H9 (cell line): ENCODE results near the gene FDPS. TPM values are rescaled to one million over a fixed set of nuclear protein-coding genes. Genes with fewer than 3 reads are reported as not detected.

Experiments
- DNase-seq: peaks from one replicate; pipeline ENCODE4 v3.0.0-alpha.2; 2017
- H2AFZ ChIP-seq: one replicate; pipeline ENCODE4 v1.6.1; 2013; ENCODE audit warnings: mild to moderate bottlenecking, low read length, control low read depth, moderate library complexity
- H2AK5ac ChIP-seq: 2 replicates; pipeline ENCODE4 v1.6.1; 2013; ENCODE audit warnings: low read length, control low read depth, mixed read lengths; ENCODE audit not compliant: insufficient read length
- H2BK120ac ChIP-seq: one replicate; pipeline ENCODE4 v1.6.1; 2013; ENCODE audit warnings: low read depth, mild to moderate bottlenecking, low read length, control low read depth, inconsistent platforms; ENCODE audit not compliant: poor library complexity, severe bottlenecking
- H2BK12ac ChIP-seq: 2 replicates; pipeline ENCODE4 v1.6.1; 2013; ENCODE audit warnings: low read length, control low read depth, mixed read lengths, low read depth; ENCODE audit not compliant: insufficient read length
- H2BK15ac ChIP-seq: 2 replicates; pipeline ENCODE4 v1.6.1; 2013; ENCODE audit warnings: low read depth, low read length, control low read depth
- H2BK20ac ChIP-seq: one replicate; pipeline ENCODE4 v1.6.1; 2013; ENCODE audit warnings: low read depth, mild to moderate bottlenecking, low read length, control low read depth, inconsistent platforms; ENCODE audit not compliant: poor library complexity, severe bottlenecking
- H2BK5ac ChIP-seq: 2 replicates; pipeline ENCODE4 v1.6.1; 2013; ENCODE audit warnings: low read length, control low read depth, mixed read lengths; ENCODE audit not compliant: insufficient read length
- H3K14ac ChIP-seq: 2 replicates; pipeline ENCODE4 v1.6.1; 2013; ENCODE audit warnings: low read length, control low read depth; ENCODE audit not compliant: insufficient read depth
- H3K18ac ChIP-seq: 2 replicates; pipeline ENCODE4 v1.6.1; 2013; ENCODE audit warnings: low read depth, mild to moderate bottlenecking, mixed read lengths, low read length, control low read depth; ENCODE audit not compliant: insufficient read length
- H3K23ac ChIP-seq: 2 replicates; pipeline ENCODE4 v1.6.1; 2013; ENCODE audit warnings: low read length, control low read depth, mixed read lengths, low read depth; ENCODE audit not compliant: insufficient read length
- H3K23me2 ChIP-seq: 2 replicates; pipeline ENCODE4 v1.6.1; 2013; ENCODE audit warnings: low read depth, mild to moderate bottlenecking, mixed read lengths, low read length, control low read depth; ENCODE audit not compliant: insufficient read length, poor library complexity, severe bottlenecking
- H3K27ac ChIP-seq: 2 replicates; pipeline ENCODE4 v1.5.1; 2013; ENCODE audit warnings: low read length, control low read depth, mixed read lengths, low read depth; ENCODE audit not compliant: insufficient read length
- H3K27me3 ChIP-seq: 2 replicates; pipeline ENCODE4 v1.6.1; 2013; ENCODE audit warnings: low read length, control low read depth, inconsistent platforms; ENCODE audit not compliant: insufficient read depth
- H3K4ac ChIP-seq: 2 replicates; pipeline ENCODE4 v1.6.1; 2013; ENCODE audit warnings: low read depth, mild to moderate bottlenecking, control low read depth, inconsistent platforms, low read length, moderate library complexity
- H3K4me1 ChIP-seq: 2 replicates; pipeline ENCODE4 v1.6.1; 2013; ENCODE audit warnings: low read length, control low read depth, inconsistent platforms; ENCODE audit not compliant: insufficient read depth
- H3K4me2 ChIP-seq: 2 replicates; pipeline ENCODE4 v1.6.1; 2013; ENCODE audit warnings: low read length, control low read depth, mixed read lengths; ENCODE audit not compliant: insufficient read length, insufficient read depth
- H3K56ac ChIP-seq: 2 replicates; pipeline ENCODE4 v1.6.1; 2013; ENCODE audit warnings: low read depth, mild to moderate bottlenecking, mixed read lengths, low read length, control low read depth; ENCODE audit not compliant: insufficient read length
- H3K79me1 ChIP-seq: 2 replicates; pipeline ENCODE4 v1.6.1; 2013; ENCODE audit warnings: low read depth, mild to moderate bottlenecking, moderate library complexity, low read length, control low read depth, inconsistent platforms; ENCODE audit not compliant: insufficient read depth, poor library complexity, severe bottlenecking
- H3K79me2 ChIP-seq: 2 replicates; pipeline ENCODE4 v1.6.1; 2013; ENCODE audit warnings: low read length, control low read depth, inconsistent platforms; ENCODE audit not compliant: insufficient read depth
- H3K9ac ChIP-seq: 2 replicates; pipeline ENCODE4 v1.6.1; 2013; ENCODE audit warnings: low read length, control low read depth, mixed read lengths; ENCODE audit not compliant: insufficient read length; ENCODE audit errors: extremely low read depth
- H3K9me3 ChIP-seq: one replicate; pipeline ENCODE4 v1.6.1; 2013; ENCODE audit warnings: low read depth, low read length, inconsistent platforms; ENCODE audit not compliant: control insufficient read depth
- H3T11ph ChIP-seq: one replicate; pipeline ENCODE4 v1.6.1; 2013; ENCODE audit warnings: mild to moderate bottlenecking, low read length, control low read depth, inconsistent platforms
- H4K20me1 ChIP-seq: one replicate; pipeline ENCODE4 v1.6.1; 2013; ENCODE audit not compliant: control insufficient read depth, insufficient read length, insufficient read depth
- H4K5ac ChIP-seq: 2 replicates; pipeline ENCODE4 v1.6.1; 2013; ENCODE audit warnings: low read depth, mild to moderate bottlenecking, mixed read lengths, low read length, control low read depth; ENCODE audit not compliant: insufficient read length
- H4K8ac ChIP-seq: replicated peaks from 2 replicates; pipeline ENCODE4 v1.6.1; 2013; ENCODE audit warnings: low read length, control low read depth, mixed read lengths, low read depth; ENCODE audit not compliant: insufficient read length
- H4K91ac ChIP-seq: 2 replicates; pipeline ENCODE4 v1.6.1; 2013; ENCODE audit warnings: low read depth, mild to moderate bottlenecking, moderate library complexity, mixed read lengths, low read length, control low read depth; ENCODE audit not compliant: insufficient read length
- H3K27ac Mint-ChIP-seq, 3 experiments: 2 replicates in 2 of 3; 3 replicates in 1 of 3; pipeline ENCODE4 v1.8.0; 2020 to 2021; ENCODE audit warnings: mixed read lengths in 3 of 3, mild to moderate bottlenecking in 1 of 3, moderate library complexity in 1 of 3
- H3K27me3 Mint-ChIP-seq: 2 replicates; pipeline ENCODE4 v1.8.0; 2021; ENCODE audit warnings: low read depth, mild to moderate bottlenecking, moderate library complexity, mixed read lengths
- H3K36me3 Mint-ChIP-seq, 3 experiments: 2 replicates in 2 of 3; 3 replicates in 1 of 3; pipeline ENCODE4 v1.8.0; 2020 to 2021; ENCODE audit warnings: low read depth in 3 of 3, mixed read lengths in 3 of 3; ENCODE audit not compliant: insufficient read depth in 1 of 3
- H3K4me1 Mint-ChIP-seq, 2 experiments: 2 replicates each; pipeline ENCODE4 v1.8.0; 2020; ENCODE audit warnings: mixed read lengths in 2 of 2
- H3K4me3 Mint-ChIP-seq, 2 experiments: 2 replicates in 1 of 2; 3 replicates in 1 of 2; pipeline ENCODE4 v1.8.0; 2020 to 2021; ENCODE audit warnings: mild to moderate bottlenecking in 2 of 2, mixed read lengths in 2 of 2, moderate library complexity in 1 of 2
- H3K9me3 Mint-ChIP-seq, 2 experiments: 2 replicates in 1 of 2; 3 replicates in 1 of 2; pipeline ENCODE4 v1.8.0; 2020; ENCODE audit warnings: mild to moderate bottlenecking in 2 of 2, mixed read lengths in 2 of 2, moderate library complexity in 1 of 2
- CTCF ChIP-seq: fragments of 200-600 bp; sonication (generic); conservative IDR thresholded peaks from 3 replicates; pipeline ENCODE4 v1.8.0; 2021; ENCODE audit warnings: antibody characterized with exemption, mild to moderate bottlenecking
- WGBS: extraction: QIAGEN DNeasy Blood & Tissue Kit; methylation state at CpG from one replicate; pipeline ENCODE4 v1.1.7; 2013; ENCODE audit warnings: missing lambda C conversion rate, low lambda C conversion rate, mixed read lengths; ENCODE audit not compliant: insufficient read length; ENCODE audit errors: extremely low coverage; 5-methylcytosine and 5-hydroxymethylcytosine counted together
- total RNA-seq: library from RNA; stranded (reverse); gene quantifications from 2 replicates; pipeline ENCODE4 v1.2.1, GENCODE V29; 2021

FDPS gene
- total RNA-seq, 1 experiment from 2014 or later: 273 TPM

- H2BK15ac ChIP-seq: no peak overlapping the region
- H4K8ac ChIP-seq: no peak overlapping the region
- H3K79me2 ChIP-seq: no peaks in the 10 kb centered on the region
- 0 out of 5 replicates have a peak, but pooled peaks cover 0 to 3% of the 10 kb centered on the region in 2 experiments for H3K9me3 Mint-ChIP-seq
- no peaks in the 10 kb centered on the region for H3K9me3 ChIP-seq
- H3K14ac ChIP-seq: no peak overlapping the region
- no peak overlapping the region for H3K4ac ChIP-seq
- no peak overlapping the region for H3K18ac ChIP-seq
- peaks cover 4% of the 10 kb centered on the region; the same call in 1 of the 2 replicates for H3K27me3 Mint-ChIP-seq
- WGBS: no CpG with 5 or more reads among the region's 29 CpGs
- no peaks in the 10 kb centered on the region for H3K27me3 ChIP-seq
- H3K23me2 ChIP-seq: peaks cover 16% of the 10 kb centered on the region
- TF ChIP-seq CTCF: peak; percentile 68
- no peak overlapping the region for H3K27ac ChIP-seq
- H3K4me1 ChIP-seq: peaks cover 6% of the 10 kb centered on the region; the same call in 1 of the 2 replicates
- H4K20me1 ChIP-seq: no peaks in the 10 kb centered on the region
- peak overlapping the region; percentile 94 for H3K4me2 ChIP-seq
- H3K23ac ChIP-seq: no peak overlapping the region
- H4K91ac ChIP-seq: no peak overlapping the region
- no peak overlapping the region for H2AFZ ChIP-seq
- H2AK5ac ChIP-seq: no peak overlapping the region
- peak overlapping the region in 2 of 3 experiments; percentile 48 to 78; a peak in 2 of 7 replicates for H3K27ac Mint-ChIP-seq
- H3K56ac ChIP-seq: no peak overlapping the region
- peak overlapping the region; percentile 67 to 83 for H3K4me3 Mint-ChIP-seq
- peaks cover 27 to 31% of the 10 kb centered on the region in 2 experiments for H3K4me1 Mint-ChIP-seq
- H2BK12ac ChIP-seq: no peak overlapping the region
- H3K9ac ChIP-seq: no peak overlapping the region
- H3T11ph ChIP-seq: no peak overlapping the region
- no peaks in the 10 kb centered on the region for H3K79me1 ChIP-seq
- H2BK20ac ChIP-seq: no peak overlapping the region
- no peak overlapping the region for H2BK5ac ChIP-seq
- H4K5ac ChIP-seq: no peak overlapping the region
- H3K36me3 Mint-ChIP-seq: peaks cover 1 to 10% (median 4%) of the 10 kb centered on the region in 3 experiments; a peak in 5 of 7 replicates
- no peak overlapping the region for H2BK120ac ChIP-seq
- peak; percentile 99 for DNase-seq
Measured at GRCh38 chr1:155277902-155278688, 30.6 kb upstream of the FDPS start.
